ENCODE results near the gene NEDD4. TPM values are rescaled to one million over a fixed set of nuclear protein-coding genes. Genes with fewer than 3 reads are reported as not detected.
"Not testable (repeated sequence)": the region's sequence is repeated elsewhere in the genome, so short reads cannot be mapped to it uniquely, and the experiment has no call there.

NEDD4 gene
- total RNA-seq, 1 experiment from 2014 or later, result 57.7 TPM

- H3K4me1 Mint-ChIP-seq (ENCODE audit: insufficient read depth, unreplicated experiment); DNase-seq (ENCODE audit: unreplicated experiment); H3K27me3 Mint-ChIP-seq (ENCODE audit: insufficient read depth, unreplicated experiment); BruUV-seq (replicated peaks); H3K4me3 Mint-ChIP-seq (ENCODE audit: unreplicated experiment); intact Hi-C loops (cut with micrococcal nuclease); H3K27ac Mint-ChIP-seq (ENCODE audit: low read depth, unreplicated experiment): not testable (repeated sequence)
- Mint-ChIP-seq H3K9me3 (ENCODE audit: unreplicated experiment) (peaks cover 12% of the 10 kb centered on the region), H3K36me3 (ENCODE audit: insufficient read depth, unreplicated experiment) (peaks cover 31% of the 10 kb centered on the region)
- ChIA-PET CTCF (interaction anchor here (0.8 to 1.5 kb wide), 3 partner anchors 10 to 301 kb away, joined by 3 to 7 read pairs (median 3); no protein-coding TSS in a partner anchor), POLR2A (interaction anchor here (0.7 kb wide), 1 partner anchor 28 kb away, joined by 5 read pairs; no protein-coding TSS in a partner anchor)
These were observed 48.8 kb downstream of the NEDD4 start for GRCh38 chr15:55944606-55945005.

DNA sequence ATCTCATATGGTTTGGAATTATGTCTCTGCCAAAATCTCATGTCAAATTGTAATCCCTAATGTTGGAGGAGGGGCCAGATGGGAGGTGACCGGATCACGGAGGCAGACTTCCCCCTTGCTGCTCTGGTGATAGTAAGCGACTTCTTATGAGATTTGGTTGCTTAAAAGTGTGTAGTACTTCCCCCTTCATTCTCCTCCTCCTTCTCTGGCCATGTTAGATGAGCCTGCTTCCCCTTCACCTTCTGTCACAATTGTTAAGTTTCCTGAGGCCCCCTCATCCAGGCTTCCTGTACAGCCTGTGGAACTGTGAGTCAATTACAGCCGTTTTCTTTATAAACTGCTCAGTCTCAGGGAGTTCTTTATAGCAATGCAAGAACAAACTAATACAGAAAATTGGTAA is 51.1 kb downstream of the NEDD4 start:
- no peak for DNase-seq (ENCODE audit: unreplicated experiment)
- Mint-ChIP-seq H3K4me3 (ENCODE audit: unreplicated experiment) (no peak overlapping the region), H3K36me3 (ENCODE audit: insufficient read depth, unreplicated experiment) (peaks cover 32% of the 10 kb centered on the region), H3K9me3 (ENCODE audit: unreplicated experiment) (peaks cover 12% of the 10 kb centered on the region), H3K4me1 (ENCODE audit: insufficient read depth, unreplicated experiment) (no peaks in the 10 kb centered on the region), H3K27me3 (ENCODE audit: insufficient read depth, unreplicated experiment) (no peaks in the 10 kb centered on the region), H3K27ac (ENCODE audit: low read depth, unreplicated experiment) (no peak overlapping the region)
- CTCF ChIA-PET, result no interaction called here
- POLR2A ChIA-PET, result no interaction called here
- intact Hi-C loops (cut with micrococcal nuclease), result no loop called here
- TF ChIP-seq, protein P1, sequence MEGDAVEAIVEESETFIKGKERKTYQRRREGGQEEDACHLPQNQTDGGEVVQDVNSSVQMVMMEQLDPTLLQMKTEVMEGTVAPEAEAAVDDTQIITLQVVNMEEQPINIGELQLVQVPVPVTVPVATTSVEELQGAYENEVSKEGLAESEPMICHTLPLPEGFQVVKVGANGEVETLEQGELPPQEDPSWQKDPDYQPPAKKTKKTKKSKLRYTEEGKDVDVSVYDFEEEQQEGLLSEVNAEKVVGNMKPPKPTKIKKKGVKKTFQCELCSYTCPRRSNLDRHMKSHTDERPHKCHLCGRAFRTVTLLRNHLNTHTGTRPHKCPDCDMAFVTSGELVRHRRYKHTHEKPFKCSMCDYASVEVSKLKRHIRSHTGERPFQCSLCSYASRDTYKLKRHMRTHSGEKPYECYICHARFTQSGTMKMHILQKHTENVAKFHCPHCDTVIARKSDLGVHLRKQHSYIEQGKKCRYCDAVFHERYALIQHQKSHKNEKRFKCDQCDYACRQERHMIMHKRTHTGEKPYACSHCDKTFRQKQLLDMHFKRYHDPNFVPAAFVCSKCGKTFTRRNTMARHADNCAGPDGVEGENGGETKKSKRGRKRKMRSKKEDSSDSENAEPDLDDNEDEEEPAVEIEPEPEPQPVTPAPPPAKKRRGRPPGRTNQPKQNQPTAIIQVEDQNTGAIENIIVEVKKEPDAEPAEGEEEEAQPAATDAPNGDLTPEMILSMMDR (IDR thresholded peaks at IDR 0.05; ENCODE audit: unreplicated experiment), result no peak
- BruUV-seq (replicated peaks), result no TSS peak

- TF ChIP-seq, protein P1 (IDR thresholded peaks at IDR 0.05; ENCODE audit: unreplicated experiment), result no peak
- no peak overlapping the region for H3K27ac Mint-ChIP-seq (ENCODE audit: low read depth, unreplicated experiment)
- no peaks in the 10 kb centered on the region for H3K27me3 Mint-ChIP-seq (ENCODE audit: insufficient read depth, unreplicated experiment)
- no peaks in the 10 kb centered on the region for H3K4me1 Mint-ChIP-seq (ENCODE audit: insufficient read depth, unreplicated experiment)
- intact Hi-C loops (cut with micrococcal nuclease), result no loop called here
- no peak overlapping the region for H3K4me3 Mint-ChIP-seq (ENCODE audit: unreplicated experiment)
- H3K36me3 Mint-ChIP-seq (ENCODE audit: insufficient read depth, unreplicated experiment), result peaks cover 25% of the 10 kb centered on the region
- BruUV-seq (replicated peaks), result no TSS peak
- CTCF ChIA-PET, result no interaction called here
- H3K9me3 Mint-ChIP-seq (ENCODE audit: unreplicated experiment), result peaks cover 7% of the 10 kb centered on the region
- POLR2A ChIA-PET, result interaction anchor here (1.3 kb wide), 1 partner anchor 22 kb away, joined by 4 read pairs; no protein-coding TSS in a partner anchor
- no peak for DNase-seq (ENCODE audit: unreplicated experiment)
These were observed 56.4 kb downstream of the NEDD4 start for GRCh38 chr15:55937040-55937439.

- CTCF ChIA-PET, result interaction anchor here (0.9 to 2.4 kb wide), 2 partner anchors 9 to 10 kb away, joined by 3 to 9 read pairs; no protein-coding TSS in a partner anchor
- Mint-ChIP-seq H3K27ac (ENCODE audit: low read depth, unreplicated experiment) (no peak overlapping the region), H3K36me3 (ENCODE audit: insufficient read depth, unreplicated experiment) (no peaks in the 10 kb centered on the region), H3K4me3 (ENCODE audit: unreplicated experiment) (no peak overlapping the region), H3K4me1 (ENCODE audit: insufficient read depth, unreplicated experiment) (no peaks in the 10 kb centered on the region), H3K27me3 (ENCODE audit: insufficient read depth, unreplicated experiment) (no peaks in the 10 kb centered on the region), H3K9me3 (ENCODE audit: unreplicated experiment) (no peaks in the 10 kb centered on the region)
- intact Hi-C loops (cut with micrococcal nuclease), result no loop called here
- POLR2A ChIA-PET, result interaction anchor here (3.4 kb wide), 1 partner anchor 11 kb away, joined by 16 read pairs; no protein-coding TSS in a partner anchor
- TF ChIP-seq, protein P1 (IDR thresholded peaks at IDR 0.05; ENCODE audit: unreplicated experiment), result no peak
- DNase-seq (ENCODE audit: unreplicated experiment), result no peak
- no TSS peak for BruUV-seq (replicated peaks)
These were observed 64.5 kb downstream of the NEDD4 start for GRCh38 chr15:55928955-55929354.

- Mint-ChIP-seq H3K4me1 (ENCODE audit: insufficient read depth, unreplicated experiment) (peaks cover 17% of the 10 kb centered on the region), H3K4me3 (ENCODE audit: unreplicated experiment) (no peak overlapping the region), H3K27me3 (ENCODE audit: insufficient read depth, unreplicated experiment) (no peaks in the 10 kb centered on the region), H3K36me3 (ENCODE audit: insufficient read depth, unreplicated experiment) (peaks cover 4% of the 10 kb centered on the region), H3K27ac (ENCODE audit: low read depth, unreplicated experiment) (no peak overlapping the region), H3K9me3 (ENCODE audit: unreplicated experiment) (no peaks in the 10 kb centered on the region)
- ChIA-PET CTCF (no interaction called here), POLR2A (interaction anchor here (1.3 kb wide), 1 partner anchor 9 kb away, joined by 3 read pairs; no protein-coding TSS in a partner anchor)
- intact Hi-C loops (cut with micrococcal nuclease), result no loop called here
- no peak for DNase-seq (ENCODE audit: unreplicated experiment)
- TF ChIP-seq, protein P1 (IDR thresholded peaks at IDR 0.05; ENCODE audit: unreplicated experiment), result no peak
- no TSS peak for BruUV-seq (replicated peaks)
These were observed 71.7 kb downstream of the NEDD4 start for GRCh38 chr15:55921744-55922143.
